Sigmoid colon (tissue), 7 donors: ENCODE data around the gene FHOD3. TPM values are rescaled to one million over a fixed set of nuclear protein-coding genes. Genes with fewer than 3 reads are reported as not detected.

Experiments used
- DNase-seq: peaks from one replicate; pipeline ENCODE4 v3.0.0-alpha.2; 2019
- H3K27ac ChIP-seq, 4 donors: fragments of 200-600 bp; sonication (generic); one replicate each; pipeline ENCODE4 v1.5.1; 2016 to 2019; ENCODE audit warnings: mild to moderate bottlenecking in 1 of 4
- H3K27me3 ChIP-seq, 3 donors: fragments of 200-600 bp; sonication (generic); one replicate each; pipeline ENCODE4 v1.5.1; 2019; ENCODE audit warnings: mild to moderate bottlenecking in 1 of 3
- H3K36me3 ChIP-seq, 4 donors: fragments of 200-600 bp; sonication (generic); one replicate each; pipeline ENCODE4 v1.5.1; 2016 to 2019
- H3K4me1 ChIP-seq, 4 donors: fragments of 200-600 bp; sonication (generic); one replicate each; pipeline ENCODE4 v1.5.1; 2017 to 2019
- H3K4me3 ChIP-seq, 4 donors: fragments of 200-600 bp; sonication (generic); one replicate each; pipeline ENCODE4 v1.5.1; 2017 to 2019; ENCODE audit warnings: mild to moderate bottlenecking in 2 of 4, moderate library complexity in 1 of 4
- H3K9me3 ChIP-seq, 4 donors: fragments of 200-600 bp in 3 of 4; sonication (generic) in 3 of 4; one replicate each; pipeline versions ENCODE4 v1.5.1 to v1.6.1; 2013 to 2019
- EP300 ChIP-seq, 4 donors: sonication (generic); formaldehyde crosslinking; IDR thresholded peaks; one replicate each; pipeline ENCODE4 v1.6.1; 2017; ENCODE audit warnings: antibody characterized with exemption in 4 of 4
- POLR2A ChIP-seq, 2 donors: fragments of 450-650 bp; IDR thresholded peaks; one replicate each; pipeline ENCODE4 v1.6.1; 2016; ENCODE audit warnings: antibody characterized with exemption in 2 of 2, mild to moderate bottlenecking in 2 of 2, moderate library complexity in 2 of 2
- POLR2AphosphoS5 ChIP-seq, 4 donors: sonication (generic); formaldehyde crosslinking; IDR thresholded peaks; one replicate each; pipeline ENCODE4 v1.6.1; 2017; ENCODE audit warnings: antibody characterized with exemption in 4 of 4
- WGBS, 2 donors: extraction: QIAGEN DNeasy Blood & Tissue Kit; methylation state at CpG; one replicate each; pipeline ENCODE4 v1.1.7; 2013; 5-methylcytosine and 5-hydroxymethylcytosine counted together
- intact Hi-C: fragments of 100-400 bp; cut with DNase I; formaldehyde crosslinking; loops from one replicate; pipeline ENCODE4 v1.15.1; 2023
- polyA plus RNA-seq, 3 donors: library from polyadenylated mRNA; stranded (reverse); fragments of 200-250 nt; gene quantifications; one replicate each; pipeline ENCODE4 v1.2.3, GENCODE V29; 2013
- total RNA-seq, 4 donors: library from RNA; depleted of rRNA; stranded (reverse); fragments of >200 nt; gene quantifications; one replicate each; pipeline ENCODE4 v1.1.0, GENCODE V29; 2016
- TF ChIP-seq, protein P1 (sequence below), 4 experiments: fragments of 450-650 bp in 3 of 4; fragments of 200-600 bp in 1 of 4; IDR thresholded peaks; one replicate each; pipeline ENCODE4 v1.5.1; 2016 to 2019; ENCODE audit warnings: antibody characterized with exemption in 4 of 4, mild to moderate bottlenecking in 3 of 4, moderate library complexity in 2 of 4
- donor health status: healthy with polysubstance abuse.
- donor health status: Bipolar disorder and iron deficiency.
- donor health status: healthy.

Gene FHOD3
- total and polyA plus RNA-seq, 7 donors: 1.2 to 24.9 (median 9.5) TPM

DNA sequence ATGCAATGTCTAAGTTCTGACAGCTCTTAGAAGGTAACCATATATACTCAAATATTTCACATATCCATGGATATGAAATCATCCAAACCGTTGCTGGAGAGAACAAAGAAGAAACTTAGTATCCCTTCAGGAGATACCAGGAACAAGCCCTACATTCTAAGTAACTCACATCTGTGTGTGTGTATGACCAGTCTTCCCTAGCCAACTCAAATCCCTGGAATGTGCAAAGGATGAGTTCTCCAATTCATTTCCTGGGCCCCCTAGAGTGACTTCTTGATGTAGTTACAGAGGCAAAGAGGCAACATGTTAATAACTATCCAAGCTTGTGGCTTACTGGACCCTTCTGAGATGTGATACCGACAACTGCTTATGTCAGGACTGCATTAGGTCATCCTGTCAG is 511.2 kb downstream of the FHOD3 start:
- Histone ChIP-seq H3K36me3 (peaks cover 0 to 37% (median 9%) of the 10 kb centered on the region in 4 donors), H3K27ac (no peak overlapping the region), H3K27me3 (no peaks in the 10 kb centered on the region), H3K4me3 (no peak overlapping the region), H3K4me1 (peaks cover 0 to 6% (median 0%) of the 10 kb centered on the region in 4 donors), H3K9me3 (no peaks in the 10 kb centered on the region)
- intact Hi-C loops: loop anchor here (2.0 kb wide), 1 partner anchor 120 kb away; no protein-coding TSS in a partner anchor
- no peak for TF ChIP-seq EP300 (IDR thresholded peaks at IDR 0.05)
- TF ChIP-seq, protein P1, sequence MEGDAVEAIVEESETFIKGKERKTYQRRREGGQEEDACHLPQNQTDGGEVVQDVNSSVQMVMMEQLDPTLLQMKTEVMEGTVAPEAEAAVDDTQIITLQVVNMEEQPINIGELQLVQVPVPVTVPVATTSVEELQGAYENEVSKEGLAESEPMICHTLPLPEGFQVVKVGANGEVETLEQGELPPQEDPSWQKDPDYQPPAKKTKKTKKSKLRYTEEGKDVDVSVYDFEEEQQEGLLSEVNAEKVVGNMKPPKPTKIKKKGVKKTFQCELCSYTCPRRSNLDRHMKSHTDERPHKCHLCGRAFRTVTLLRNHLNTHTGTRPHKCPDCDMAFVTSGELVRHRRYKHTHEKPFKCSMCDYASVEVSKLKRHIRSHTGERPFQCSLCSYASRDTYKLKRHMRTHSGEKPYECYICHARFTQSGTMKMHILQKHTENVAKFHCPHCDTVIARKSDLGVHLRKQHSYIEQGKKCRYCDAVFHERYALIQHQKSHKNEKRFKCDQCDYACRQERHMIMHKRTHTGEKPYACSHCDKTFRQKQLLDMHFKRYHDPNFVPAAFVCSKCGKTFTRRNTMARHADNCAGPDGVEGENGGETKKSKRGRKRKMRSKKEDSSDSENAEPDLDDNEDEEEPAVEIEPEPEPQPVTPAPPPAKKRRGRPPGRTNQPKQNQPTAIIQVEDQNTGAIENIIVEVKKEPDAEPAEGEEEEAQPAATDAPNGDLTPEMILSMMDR (IDR thresholded peaks at IDR 0.05): no peak
- TF ChIP-seq POLR2A (IDR thresholded peaks at IDR 0.05): no peak
- no peak for TF ChIP-seq POLR2AphosphoS5 (IDR thresholded peaks at IDR 0.05)
- DNase-seq: no peak
- 92% methylated on average over 2 of the region's 2 CpGs for WGBS, 2 donors

DNA sequence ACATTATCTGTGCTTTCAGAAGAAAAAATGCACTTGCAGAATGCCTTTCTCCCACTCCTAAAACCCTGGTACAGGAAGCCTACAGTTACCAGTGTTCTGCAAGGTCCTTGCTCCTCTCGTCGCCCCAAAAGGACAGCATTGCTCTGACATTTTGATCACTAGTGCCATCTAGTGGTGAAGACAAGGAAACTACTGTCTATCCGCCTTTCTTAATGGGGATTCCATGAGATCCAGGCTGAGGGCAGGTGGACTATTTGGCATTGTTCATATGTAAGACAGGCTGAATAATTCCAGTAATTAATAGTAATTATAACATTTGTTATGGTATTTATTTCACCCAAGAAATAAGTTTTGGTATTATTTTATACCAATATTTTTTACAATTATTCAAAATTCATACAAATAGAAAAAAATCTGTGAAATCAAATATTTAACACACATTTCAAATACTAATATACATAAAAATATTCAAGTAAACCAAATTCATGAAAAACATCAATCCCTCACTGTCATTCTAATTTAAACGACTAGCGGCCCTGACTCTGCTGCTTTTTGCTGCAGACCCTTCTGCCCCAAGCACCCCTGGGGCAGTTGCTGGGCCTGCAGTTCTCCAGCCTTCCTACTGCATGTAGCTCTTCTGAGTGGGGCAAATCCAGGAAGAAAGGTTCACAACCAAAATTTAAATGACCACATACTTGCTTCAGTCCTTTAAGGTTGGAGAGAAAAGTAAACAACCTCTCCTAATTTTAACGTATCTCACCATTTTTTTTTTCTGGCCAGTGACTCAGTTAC is 512.3 kb downstream of the FHOD3 start:
- no peak overlapping the region for H3K4me3 ChIP-seq
- intact Hi-C loops: loop anchor here (2.0 kb wide), 1 partner anchor 121 kb away; no protein-coding TSS in a partner anchor
- H3K27me3 ChIP-seq: no peaks in the 10 kb centered on the region
- TF ChIP-seq POLR2AphosphoS5 (IDR thresholded peaks at IDR 0.05): no peak
- TF ChIP-seq, protein P1 (IDR thresholded peaks at IDR 0.05): peak; percentile 29 to 69 (median 57)
- peaks cover 0 to 6% (median 0%) of the 10 kb centered on the region in 4 donors for H3K4me1 ChIP-seq
- H3K36me3 ChIP-seq: peaks cover 0 to 31% (median 7%) of the 10 kb centered on the region in 4 donors
- no peaks in the 10 kb centered on the region for H3K9me3 ChIP-seq
- no peak overlapping the region for H3K27ac ChIP-seq
- 47 to 50% methylated on average over 6 of the region's 6 CpGs for WGBS, 2 donors
- DNase-seq: peak; percentile 67

DNA sequence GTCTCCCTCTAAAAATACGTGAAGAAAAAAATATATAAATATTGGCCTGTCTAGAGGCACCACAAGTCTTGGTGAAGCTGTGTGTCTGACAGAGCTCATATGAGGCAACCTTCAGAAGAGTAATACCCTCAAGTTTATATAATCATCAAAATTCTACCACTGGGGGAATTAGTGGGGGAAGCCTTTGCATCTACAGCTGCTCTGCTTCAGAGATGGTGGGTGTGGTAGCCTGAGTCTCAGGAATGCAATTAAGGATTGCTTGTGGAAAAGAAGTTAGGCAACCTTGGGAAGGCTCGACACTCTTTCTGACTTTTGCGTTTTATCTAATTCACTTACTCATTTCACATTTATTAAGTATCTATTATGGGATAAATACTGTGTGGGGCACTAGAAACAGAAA is 513.9 kb downstream of the FHOD3 start:
- Histone ChIP-seq H3K27ac (peak overlapping the region in 2 of 4 donors; percentile 9 to 74), H3K4me3 (no peak overlapping the region), H3K36me3 (peaks cover 0 to 25% (median 2%) of the 10 kb centered on the region in 4 donors), H3K4me1 (peaks cover 0 to 6% (median 0%) of the 10 kb centered on the region in 4 donors), H3K9me3 (no peaks in the 10 kb centered on the region), H3K27me3 (no peaks in the 10 kb centered on the region)
- intact Hi-C loops: no loop called here
- peak; percentile 64 for DNase-seq
- TF ChIP-seq POLR2A (IDR thresholded peaks at IDR 0.05): no peak
- WGBS, 2 donors: 84 to 88% methylated on average over 3 of the region's 3 CpGs

DNA sequence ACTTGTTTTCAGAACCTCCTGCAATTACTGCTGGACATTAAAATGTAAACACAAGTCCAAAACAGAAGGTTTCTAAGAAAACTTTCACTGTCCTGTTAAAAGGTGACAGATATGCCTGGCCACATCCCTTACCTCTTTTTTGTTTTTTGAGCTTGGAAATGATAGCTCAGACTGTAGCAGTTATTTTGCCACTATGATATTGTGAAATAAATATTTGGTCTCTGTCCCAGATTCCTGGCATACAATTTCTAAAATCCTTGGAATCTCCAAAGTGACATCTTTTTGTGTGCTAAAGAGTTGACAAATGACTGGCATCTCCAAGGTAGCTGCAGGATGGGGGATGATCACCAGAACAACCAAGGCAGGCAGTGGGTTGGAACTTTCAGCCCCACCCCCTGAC is 514.4 kb downstream of the FHOD3 start:
- peak overlapping the region in 2 of 4 donors; percentile 9 to 74 for H3K27ac ChIP-seq

DNA sequence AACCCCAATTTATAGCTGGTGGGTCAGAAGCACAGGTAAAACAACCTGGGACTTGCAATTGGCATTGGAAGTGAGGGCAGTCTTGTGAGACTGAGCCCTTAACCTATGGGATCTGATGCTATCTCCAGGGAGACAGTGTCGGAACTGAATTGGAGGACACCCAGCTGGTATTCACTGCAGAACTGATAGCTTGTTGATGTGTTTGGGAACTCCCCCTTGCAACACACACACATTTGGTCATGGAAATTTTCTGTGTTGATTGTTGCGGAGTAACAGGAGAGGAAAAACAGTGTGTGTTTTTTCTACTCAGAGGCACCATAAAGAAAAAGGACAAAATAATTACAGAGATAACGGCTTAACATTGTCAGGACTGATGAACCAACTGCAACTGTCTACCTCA is 515.2 kb downstream of the FHOD3 start:
- TF ChIP-seq POLR2A (IDR thresholded peaks at IDR 0.05) (no peak), EP300 (IDR thresholded peaks at IDR 0.05) (no peak), POLR2AphosphoS5 (IDR thresholded peaks at IDR 0.05) (peak in 1 of 4 donors; percentile 25)
- TF ChIP-seq, protein P1 (IDR thresholded peaks at IDR 0.05): no peak
- H3K36me3 ChIP-seq: peaks cover 0 to 29% (median under 1%) of the 10 kb centered on the region in 4 donors
- H3K27ac ChIP-seq: peak overlapping the region in 2 of 4 donors; percentile 5 to 74
- H3K4me1 ChIP-seq: peaks cover 0 to 6% (median 0%) of the 10 kb centered on the region in 4 donors
- no peak for DNase-seq
- no peaks in the 10 kb centered on the region for H3K9me3 ChIP-seq
- no peaks in the 10 kb centered on the region for H3K27me3 ChIP-seq
- 87 to 89% methylated on average over 3 of the region's 3 CpGs for WGBS, 2 donors
- intact Hi-C loops: no loop called here
- no peak overlapping the region for H3K4me3 ChIP-seq

More for the DNA sequence above, 514.4 kb downstream of the FHOD3 start:
- no peak overlapping the region for H3K4me3 ChIP-seq
- H3K27me3 ChIP-seq: no peaks in the 10 kb centered on the region
- no peaks in the 10 kb centered on the region for H3K9me3 ChIP-seq
- TF ChIP-seq, protein P1 (IDR thresholded peaks at IDR 0.05): no peak
- TF ChIP-seq POLR2A (IDR thresholded peaks at IDR 0.05) (no peak), POLR2AphosphoS5 (IDR thresholded peaks at IDR 0.05) (no peak), EP300 (IDR thresholded peaks at IDR 0.05) (no peak)
- DNase-seq: no peak
- peaks cover 0 to 6% (median 0%) of the 10 kb centered on the region in 4 donors for H3K4me1 ChIP-seq
- intact Hi-C loops: no loop called here
- H3K36me3 ChIP-seq: peaks cover 0 to 29% (median 2%) of the 10 kb centered on the region in 4 donors
